GM10266 (cell line): ENCODE measurements around the gene ACIN1.

Experiments used
- DNase-seq: peaks from one replicate; pipeline ENCODE4 v3.0.0; 2012; ENCODE audit errors: extremely low spot score
- TF ChIP-seq, protein P1 (sequence below): IDR thresholded peaks from 2 replicates; pipeline ENCODE4 v1.5.1; 2012; ENCODE audit warnings: mild to moderate bottlenecking, low read depth; ENCODE audit not compliant: control insufficient read depth, insufficient read depth; ENCODE audit errors: missing control alignments

ACIN1 gene

DNA sequence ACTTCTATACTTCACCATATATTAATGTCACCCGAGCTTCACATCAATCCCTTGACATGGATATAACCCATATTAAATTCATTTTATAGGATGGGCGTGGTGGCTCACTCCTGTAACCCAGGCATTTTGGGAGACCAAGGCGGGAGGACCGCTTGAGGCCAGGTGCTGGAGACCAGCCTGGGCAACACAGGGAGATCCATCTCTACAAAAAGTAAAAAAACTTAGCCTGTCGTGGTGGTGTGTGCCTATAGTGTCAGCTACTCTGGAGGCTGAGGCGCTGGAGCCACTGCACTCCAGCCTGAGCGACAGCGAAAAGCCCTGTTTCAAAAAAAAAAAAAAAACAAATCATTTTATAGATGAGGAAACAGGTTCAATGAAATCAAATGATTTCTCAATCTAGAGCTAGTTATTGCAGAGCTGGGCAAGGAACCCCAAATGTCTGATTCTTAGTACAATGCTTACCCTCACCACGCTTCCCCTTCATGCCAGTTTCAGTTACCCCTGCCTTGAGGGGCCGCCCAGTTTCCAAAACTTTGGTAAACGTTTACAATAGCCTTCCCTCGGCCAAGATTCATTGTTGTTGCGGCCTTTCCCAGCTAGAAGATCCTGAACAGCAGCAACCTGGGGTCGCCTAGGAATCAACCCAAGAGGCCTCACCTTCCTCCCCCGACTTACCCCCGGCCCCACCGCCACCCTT is 61.0 kb downstream of the ACIN1 start:
- DNase-seq, result no peak
- TF ChIP-seq, protein P1, sequence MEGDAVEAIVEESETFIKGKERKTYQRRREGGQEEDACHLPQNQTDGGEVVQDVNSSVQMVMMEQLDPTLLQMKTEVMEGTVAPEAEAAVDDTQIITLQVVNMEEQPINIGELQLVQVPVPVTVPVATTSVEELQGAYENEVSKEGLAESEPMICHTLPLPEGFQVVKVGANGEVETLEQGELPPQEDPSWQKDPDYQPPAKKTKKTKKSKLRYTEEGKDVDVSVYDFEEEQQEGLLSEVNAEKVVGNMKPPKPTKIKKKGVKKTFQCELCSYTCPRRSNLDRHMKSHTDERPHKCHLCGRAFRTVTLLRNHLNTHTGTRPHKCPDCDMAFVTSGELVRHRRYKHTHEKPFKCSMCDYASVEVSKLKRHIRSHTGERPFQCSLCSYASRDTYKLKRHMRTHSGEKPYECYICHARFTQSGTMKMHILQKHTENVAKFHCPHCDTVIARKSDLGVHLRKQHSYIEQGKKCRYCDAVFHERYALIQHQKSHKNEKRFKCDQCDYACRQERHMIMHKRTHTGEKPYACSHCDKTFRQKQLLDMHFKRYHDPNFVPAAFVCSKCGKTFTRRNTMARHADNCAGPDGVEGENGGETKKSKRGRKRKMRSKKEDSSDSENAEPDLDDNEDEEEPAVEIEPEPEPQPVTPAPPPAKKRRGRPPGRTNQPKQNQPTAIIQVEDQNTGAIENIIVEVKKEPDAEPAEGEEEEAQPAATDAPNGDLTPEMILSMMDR, result no peak

DNA sequence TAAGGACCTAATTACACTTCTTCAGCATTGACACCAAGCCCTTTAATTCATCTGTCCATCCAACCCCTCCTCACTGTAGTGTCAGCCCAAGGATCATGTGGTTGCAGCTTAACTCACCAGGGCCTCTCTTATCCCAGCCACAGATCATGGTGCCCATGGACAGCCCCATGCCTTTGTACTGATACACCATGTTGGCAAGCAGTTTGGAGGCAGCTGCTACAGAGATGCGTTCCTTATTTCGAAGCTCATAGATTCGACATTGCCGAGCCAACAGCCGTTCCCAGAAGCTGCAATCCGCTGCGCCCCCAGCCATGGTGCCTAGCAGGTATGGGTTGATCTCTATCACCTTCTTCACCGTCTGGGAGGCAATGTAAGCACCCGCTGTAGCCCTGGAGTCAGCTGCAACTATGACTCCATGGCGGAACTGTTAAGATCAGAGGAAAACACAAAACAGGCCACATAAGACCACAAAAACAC is 61.6 kb downstream of the ACIN1 start:
- TF ChIP-seq, protein P1, result no peak
- no peak for DNase-seq

DNA sequence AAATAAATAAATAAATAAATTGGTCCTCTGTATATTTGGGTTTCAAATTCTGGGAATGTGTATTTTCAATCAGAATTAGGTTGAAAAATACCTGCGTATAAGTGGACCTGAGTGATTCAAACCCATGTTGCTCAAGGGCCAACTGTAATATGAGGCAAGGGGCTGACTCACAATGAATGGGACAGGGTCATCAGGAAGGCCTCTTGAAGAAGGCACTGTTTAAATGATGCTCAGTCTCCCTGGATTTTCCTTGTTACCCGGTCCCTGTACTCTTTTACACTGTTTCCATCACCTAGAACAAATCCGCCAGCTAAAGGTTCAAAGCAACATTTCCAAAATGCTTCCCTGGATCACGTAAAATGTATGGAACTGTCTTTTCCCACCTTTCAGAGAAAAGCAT is 64.0 kb downstream of the ACIN1 start:
- no peak for DNase-seq
- TF ChIP-seq, protein P1, result no peak

DNA sequence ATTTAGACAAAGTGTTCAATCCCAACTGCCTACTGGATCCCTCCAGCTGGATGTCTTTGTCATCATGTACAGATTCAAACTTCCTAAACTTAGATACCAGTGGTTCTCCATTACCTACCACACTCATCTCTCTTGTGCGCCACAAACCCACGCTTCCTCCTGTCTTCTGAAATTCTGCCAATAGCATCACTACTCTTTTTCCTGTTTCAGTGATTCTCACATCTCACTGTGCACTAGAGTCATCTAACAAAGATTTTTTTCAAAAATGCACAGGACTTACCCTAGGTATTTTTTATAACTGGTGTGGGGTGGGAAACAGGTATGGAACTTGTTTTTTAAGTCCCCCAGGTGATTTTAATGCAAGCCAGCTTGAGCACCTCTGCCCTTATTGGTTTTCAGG is 66.1 kb downstream of the ACIN1 start:
- TF ChIP-seq, protein P1, result no peak
- no peak for DNase-seq

DNA sequence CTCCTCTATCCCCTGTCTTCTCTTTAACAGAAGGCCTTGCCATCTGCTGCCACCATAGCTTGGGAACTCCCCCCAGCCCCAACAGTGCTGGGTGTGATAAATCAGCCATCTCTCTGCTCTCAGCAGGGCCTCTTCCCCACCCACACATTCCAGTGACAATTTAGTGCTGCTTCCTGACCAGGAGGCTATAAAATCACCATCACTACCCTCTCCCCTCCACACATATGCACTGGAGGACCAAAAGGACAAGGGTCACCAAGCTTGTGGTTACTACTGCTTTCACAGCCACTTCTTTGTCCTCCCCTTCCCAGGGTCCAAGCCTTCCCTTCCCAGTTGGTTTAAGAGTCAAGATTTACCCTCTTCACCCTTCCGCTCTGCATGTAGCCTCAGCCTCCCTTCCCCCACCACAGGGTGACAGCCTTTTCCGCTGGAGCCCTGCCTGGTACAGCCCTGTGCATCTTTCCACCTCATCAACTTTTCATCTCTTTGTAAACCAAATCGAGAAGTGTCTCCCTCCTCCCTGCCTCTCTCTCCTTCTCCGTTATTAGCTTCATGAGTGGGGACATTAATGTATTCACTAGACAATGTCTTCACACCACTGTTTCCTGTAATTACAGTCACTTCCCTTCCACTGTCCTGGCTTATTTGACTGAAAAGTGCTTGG is 69.7 kb downstream of the ACIN1 start:
- TF ChIP-seq, protein P1, result no peak
- DNase-seq, result no peak

DNA sequence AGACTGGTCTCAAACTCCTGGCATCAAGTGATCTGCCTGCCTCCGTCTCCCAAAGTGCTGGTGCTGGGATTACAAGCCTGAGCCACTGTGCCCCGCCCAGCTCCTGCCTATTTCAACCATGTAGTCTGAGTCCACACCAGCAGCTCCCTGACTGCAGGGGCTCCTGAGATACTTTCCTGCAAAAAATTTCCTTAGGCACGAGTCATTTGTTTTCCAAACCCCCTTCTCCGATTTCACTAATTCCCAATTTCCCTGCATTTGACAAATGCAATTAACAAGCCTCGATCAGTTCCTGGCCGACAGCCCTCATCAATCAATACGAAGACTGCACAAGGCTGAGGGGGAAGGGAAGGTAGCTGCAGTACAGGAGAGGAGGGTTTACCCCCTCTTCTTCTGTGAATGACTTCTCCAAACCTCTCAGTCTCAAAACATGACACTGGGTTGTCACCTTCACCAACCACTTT is 70.3 kb downstream of the ACIN1 start:
- no peak for DNase-seq
- TF ChIP-seq, protein P1, result no peak

DNA sequence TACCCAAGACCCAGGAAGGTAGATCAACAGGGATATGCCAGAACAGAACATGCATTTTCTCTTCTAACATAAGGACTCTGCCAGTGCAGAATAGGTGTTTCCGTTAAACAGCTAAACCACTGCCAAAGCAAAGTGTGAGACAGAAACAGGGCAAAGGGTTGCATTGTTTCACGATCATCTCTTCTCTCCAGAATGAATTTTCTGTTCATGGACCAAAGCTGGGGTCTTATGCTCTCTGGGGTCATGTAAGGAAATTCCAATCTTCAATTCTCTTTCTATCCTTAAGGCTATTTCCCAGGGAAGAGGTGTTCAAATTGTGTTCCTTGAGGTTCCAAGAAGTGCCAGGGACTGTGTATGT is 71.2 kb downstream of the ACIN1 start:
- TF ChIP-seq, protein P1, result no peak

More for the DNA sequence above, 71.2 kb downstream of the ACIN1 start:
- no peak for DNase-seq
